Keratinocyte (primary cell): ENCODE measurements around the gene ATP9B. TPM values are rescaled to one million over a fixed set of nuclear protein-coding genes. Genes with fewer than 3 reads are reported as not detected.

Experiments used
- DNase-seq: peaks from one replicate; pipeline ENCODE4 v3.0.0-alpha.2; 2011; ENCODE audit warnings: low read depth, missing footprints, low spot score
- FAIRE-seq: peaks from 2 replicates; lab custom pipeline; 2011; peaks lifted over from hg19 to GRCh38; lab: Jason Lieb, UNC
- H2AFZ ChIP-seq: 2 replicates; pipeline ENCODE4 v1.6.0; 2012; ENCODE audit warnings: low read length, control low read depth, inconsistent platforms; ENCODE audit not compliant: control insufficient read depth
- H3K27ac ChIP-seq: 2 replicates; pipeline ENCODE4 v1.5.1; 2011; ENCODE audit warnings: low read length; ENCODE audit not compliant: control insufficient read depth, insufficient read depth
- H3K27me3 ChIP-seq: 3 replicates; pipeline ENCODE4 v1.6.0; 2011; ENCODE audit warnings: low read length; ENCODE audit not compliant: control insufficient read depth, insufficient read depth; ENCODE audit errors: extremely low read depth
- H3K36me3 ChIP-seq, 2 experiments: 2 replicates in 1 of 2; 3 replicates in 1 of 2; pipeline ENCODE4 v1.5.1; 2011; ENCODE audit warnings: low read length in 2 of 2, mild to moderate bottlenecking in 1 of 2; ENCODE audit not compliant: control insufficient read depth in 2 of 2, insufficient read depth in 2 of 2; ENCODE audit errors: extremely low read depth in 1 of 2
- H3K4me1 ChIP-seq: 3 replicates; pipeline ENCODE4 v1.5.1; 2011; ENCODE audit warnings: low read length; ENCODE audit not compliant: control insufficient read depth, insufficient read depth; ENCODE audit errors: extremely low read depth
- H3K4me2 ChIP-seq: 3 replicates; pipeline ENCODE4 v1.6.0; 2011; ENCODE audit warnings: low read depth, low read length; ENCODE audit not compliant: control insufficient read depth, insufficient read depth; ENCODE audit errors: extremely low read depth
- H3K4me3 ChIP-seq, 3 experiments: fragments of 200-600 bp in 1 of 3; sonication (generic) in 1 of 3; 2 replicates in 2 of 3; 3 replicates in 1 of 3; pipeline ENCODE4 v1.5.1; 2011 to 2016; ENCODE audit warnings: low read length in 3 of 3, mild to moderate bottlenecking in 3 of 3, control low read depth in 2 of 3, inconsistent platforms in 1 of 3, low read depth in 1 of 3, mixed read lengths in 1 of 3, mixed run types in 1 of 3, moderate library complexity in 1 of 3; ENCODE audit not compliant: control insufficient read depth in 2 of 3, insufficient read depth in 2 of 3; ENCODE audit errors: extremely low read depth in 1 of 3
- H3K79me2 ChIP-seq: 2 replicates; pipeline ENCODE4 v1.6.0; 2012; ENCODE audit warnings: low read length; ENCODE audit not compliant: control insufficient read depth, insufficient read depth
- H3K9ac ChIP-seq: 3 replicates; pipeline ENCODE4 v1.6.0; 2011; ENCODE audit warnings: low read length; ENCODE audit not compliant: control insufficient read depth, insufficient read depth; ENCODE audit errors: extremely low read depth
- H3K9me1 ChIP-seq: 3 replicates; pipeline ENCODE4 v1.6.0; 2011; ENCODE audit warnings: low read length; ENCODE audit not compliant: control insufficient read depth, insufficient read depth; ENCODE audit errors: extremely low read depth
- H3K9me3 ChIP-seq: 2 replicates; pipeline ENCODE4 v1.5.1; 2012; ENCODE audit warnings: low read depth, low read length; ENCODE audit not compliant: control insufficient read depth
- H4K20me1 ChIP-seq: 3 replicates; pipeline ENCODE4 v1.6.0; 2011; ENCODE audit warnings: low read length; ENCODE audit not compliant: control insufficient read depth, insufficient read depth; ENCODE audit errors: extremely low read depth
- EZH2 ChIP-seq: IDR thresholded peaks from one replicate; pipeline ENCODE4 v1.6.1; 2012; ENCODE audit warnings: inconsistent platforms, mild to moderate bottlenecking, low read length, moderate library complexity
- dilution Hi-C: fragments of 300-500 bp; cut with MboI; formaldehyde crosslinking; loops from one replicate; pipeline ENCODE4 v1.7.0; 2020; ENCODE audit warnings: low sequenced_read_pairs; ENCODE audit not compliant: extremely low pct_ligation_motif_present
- polyA plus RNA-seq, 5 experiments: library from polyadenylated mRNA; depleted of rRNA in 3 of 5; stranded (reverse) in 3 of 5; stranded (forward) in 1 of 5; unstranded in 1 of 5; fragments of >200 nt; gene quantifications; 1 replicate in 1 of 5; 2 replicates in 3 of 5; 3 replicates in 1 of 5; pipeline versions ENCODE4 v1.2.1 to v1.2.3, GENCODE V29; 2011 to 2012; ENCODE audit warnings: missing spikeins in 2 of 5, low read depth in 1 of 5, low replicate concordance in 1 of 5
- TF ChIP-seq, protein P1 (sequence below), 3 experiments: IDR thresholded peaks in 1 of 3; conservative IDR thresholded peaks in 1 of 3; optimal IDR thresholded peaks in 1 of 3; 2 replicates in 2 of 3; 3 replicates in 1 of 3; pipeline versions ENCODE3 to v1.5.1; 2011; ENCODE audit warnings: low read length in 3 of 3, mild to moderate bottlenecking in 3 of 3, moderate library complexity in 2 of 3, control low read depth in 1 of 3, inconsistent platforms in 1 of 3; ENCODE audit not compliant: insufficient read depth in 2 of 3; ENCODE audit errors: extremely low read depth in 1 of 3

The ATP9B gene
- polyA plus RNA-seq, 1 donor (not counting 4 experiments of a cell fraction or from before 2014, with no cell fraction given) = 16.1 TPM

DNA sequence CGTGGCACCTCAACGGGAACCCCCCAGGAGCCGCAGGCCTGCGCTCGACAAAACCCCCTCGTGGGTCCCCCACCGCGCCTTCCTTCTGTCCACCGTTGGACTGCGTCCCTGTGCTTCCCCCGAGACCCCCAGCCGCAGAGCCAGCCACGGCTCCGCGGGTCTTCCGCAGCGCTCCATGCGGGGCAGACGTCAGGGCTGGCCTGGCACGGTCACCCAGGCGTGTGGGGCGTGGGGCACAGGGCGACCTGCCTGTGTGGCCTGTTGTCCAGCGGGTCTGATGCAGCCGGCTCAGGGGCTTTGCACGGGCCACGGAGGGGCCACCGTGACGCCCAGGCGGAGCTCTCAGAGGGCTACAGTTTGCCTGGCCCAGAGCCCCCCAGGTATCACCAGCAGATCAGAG lies 337.5 kb downstream of the ATP9B start:
- Histone ChIP-seq H2AFZ (no peak overlapping the region), H3K9ac (no peak overlapping the region), H3K4me2 (no peak overlapping the region), H3K4me3 (no peak overlapping the region), H3K9me3 (no peaks in the 10 kb centered on the region), H3K4me1 (no peaks in the 10 kb centered on the region), H3K9me1 (no peaks in the 10 kb centered on the region), H4K20me1 (no peaks in the 10 kb centered on the region), H3K27ac (no peak overlapping the region), H3K36me3 (no peaks in the 10 kb centered on the region), H3K27me3 (peaks cover 14% of the 10 kb centered on the region), H3K79me2 (no peaks in the 10 kb centered on the region)
- dilution Hi-C loops = no loop called here
- no peak for TF ChIP-seq EZH2
- TF ChIP-seq, protein P1, sequence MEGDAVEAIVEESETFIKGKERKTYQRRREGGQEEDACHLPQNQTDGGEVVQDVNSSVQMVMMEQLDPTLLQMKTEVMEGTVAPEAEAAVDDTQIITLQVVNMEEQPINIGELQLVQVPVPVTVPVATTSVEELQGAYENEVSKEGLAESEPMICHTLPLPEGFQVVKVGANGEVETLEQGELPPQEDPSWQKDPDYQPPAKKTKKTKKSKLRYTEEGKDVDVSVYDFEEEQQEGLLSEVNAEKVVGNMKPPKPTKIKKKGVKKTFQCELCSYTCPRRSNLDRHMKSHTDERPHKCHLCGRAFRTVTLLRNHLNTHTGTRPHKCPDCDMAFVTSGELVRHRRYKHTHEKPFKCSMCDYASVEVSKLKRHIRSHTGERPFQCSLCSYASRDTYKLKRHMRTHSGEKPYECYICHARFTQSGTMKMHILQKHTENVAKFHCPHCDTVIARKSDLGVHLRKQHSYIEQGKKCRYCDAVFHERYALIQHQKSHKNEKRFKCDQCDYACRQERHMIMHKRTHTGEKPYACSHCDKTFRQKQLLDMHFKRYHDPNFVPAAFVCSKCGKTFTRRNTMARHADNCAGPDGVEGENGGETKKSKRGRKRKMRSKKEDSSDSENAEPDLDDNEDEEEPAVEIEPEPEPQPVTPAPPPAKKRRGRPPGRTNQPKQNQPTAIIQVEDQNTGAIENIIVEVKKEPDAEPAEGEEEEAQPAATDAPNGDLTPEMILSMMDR (optimal IDR thresholded peaks at IDR 0.05 in 1 of 3, IDR thresholded peaks at IDR 0.05 in 1 of 3, conservative IDR thresholded peaks at IDR 0.05 in 1 of 3; ENCODE audit: extremely low read depth in 1 of 3, insufficient read depth in 2 of 3, low read length in 3 of 3) = no peak
- FAIRE-seq (no peak), DNase-seq (no peak)

GRCh38 chr18:79409313-79409712 lies 340.1 kb downstream of the ATP9B start:
- Histone ChIP-seq H3K27me3 (peaks cover 8% of the 10 kb centered on the region), H3K9ac (no peak overlapping the region), H3K4me1 (no peaks in the 10 kb centered on the region), H3K27ac (no peak overlapping the region), H4K20me1 (no peaks in the 10 kb centered on the region), H3K9me3 (no peaks in the 10 kb centered on the region), H3K9me1 (no peaks in the 10 kb centered on the region), H3K4me3 (no peak overlapping the region), H3K36me3 (no peaks in the 10 kb centered on the region), H2AFZ (no peak overlapping the region), H3K4me2 (no peak overlapping the region), H3K79me2 (no peaks in the 10 kb centered on the region)
- TF ChIP-seq, protein P1 (optimal IDR thresholded peaks at IDR 0.05 in 1 of 3, IDR thresholded peaks at IDR 0.05 in 1 of 3, conservative IDR thresholded peaks at IDR 0.05 in 1 of 3; ENCODE audit: extremely low read depth in 1 of 3, insufficient read depth in 2 of 3, low read length in 3 of 3) = no peak
- TF ChIP-seq EZH2 = no peak
- FAIRE-seq (no peak), DNase-seq (no peak)
- dilution Hi-C loops = no loop called here
